AG10803 (cell line): Measurements from ENCODE around the gene ATP2B2.
A peak's percentile ranks its signal among the peaks of the same experiment; 100 is the strongest.

Source experiments
- DNase-seq: peaks from one replicate; pipeline ENCODE4 v3.0.0; 2010; ENCODE audit warnings: low read depth
- H3K4me3 ChIP-seq: 2 replicates; pipeline ENCODE4 v1.5.1; 2011; ENCODE audit warnings: mild to moderate bottlenecking, low read length, control low read depth
- CTCF ChIP-seq: conservative IDR thresholded peaks from 2 replicates; pipeline ENCODE4 v1.5.1; 2011; ENCODE audit warnings: mild to moderate bottlenecking, low read length, control low read depth, inconsistent platforms

Gene ATP2B2

GRCh38 chr3:10522646-10523303 lies 17.4 kb upstream of the ATP2B2 start:
- H3K4me3 ChIP-seq, result no peak overlapping the region
- TF ChIP-seq CTCF, result no peak
- DNase-seq, result no peak

GRCh38 chr3:10521772-10522441 lies 16.5 kb upstream of the ATP2B2 start:
- no peak overlapping the region for H3K4me3 ChIP-seq
- no peak for TF ChIP-seq CTCF
- no peak for DNase-seq

- no peak for DNase-seq
Measured at GRCh38 chr3:10520072-10520471, 14.7 kb upstream of the ATP2B2 start.

GRCh38 chr3:10519236-10519635 lies 13.8 kb upstream of the ATP2B2 start:
- DNase-seq, result no peak
- H3K4me3 ChIP-seq, result no peak overlapping the region
- no peak for TF ChIP-seq CTCF

More at GRCh38 chr3:10520072-10520471, 14.7 kb upstream of the ATP2B2 start:
- no peak overlapping the region for H3K4me3 ChIP-seq
- no peak for TF ChIP-seq CTCF

- no peak for TF ChIP-seq CTCF
- no peak overlapping the region for H3K4me3 ChIP-seq
- DNase-seq, result peak; percentile 54
Measured at GRCh38 chr3:10518506-10519150, 13.2 kb upstream of the ATP2B2 start.

- TF ChIP-seq CTCF, result no peak
- H3K4me3 ChIP-seq, result no peak overlapping the region
- DNase-seq, result no peak
Measured at GRCh38 chr3:10517627-10518026, 12.2 kb upstream of the ATP2B2 start.
